ENCODE results near the gene BRSK2.

DNA sequence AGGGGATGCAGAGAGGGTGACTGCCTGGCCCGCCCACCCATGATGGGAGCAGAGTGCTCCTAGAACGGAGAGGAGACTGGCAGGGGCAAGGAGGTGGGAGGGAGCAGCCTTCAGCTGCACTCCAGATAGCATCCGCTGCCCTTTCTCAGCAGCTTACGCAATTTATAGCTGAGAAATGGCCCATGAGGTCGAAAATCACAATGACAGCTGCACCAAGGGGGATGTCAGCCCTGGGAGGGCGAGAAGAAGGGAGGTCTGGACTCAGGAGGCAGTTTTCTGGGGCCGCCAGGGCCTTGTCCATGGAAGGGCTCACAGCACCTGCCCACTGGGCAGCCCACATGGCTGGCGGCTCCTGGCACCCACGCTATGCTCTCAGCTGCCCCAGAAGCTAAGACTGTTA lies 114.4 kb downstream of the BRSK2 start:
- TF ChIP-seq TAF1 (IDR thresholded peaks at IDR 0.05; ENCODE audit: low read depth) (no peak), ZBTB7A (IDR thresholded peaks at IDR 0.05; ENCODE audit: low read depth) (no peak), YY1 (IDR thresholded peaks at IDR 0.05; ENCODE audit: low read depth) (no peak), FOXM1 (IDR thresholded peaks at IDR 0.05; ENCODE audit: borderline replicate concordance, low read depth) (no peak), EP300 (IDR thresholded peaks at IDR 0.05; ENCODE audit: borderline replicate concordance) (no peak), EGR1 (IDR thresholded peaks at IDR 0.05) (no peak)
- TF ChIP-seq, protein P1, sequence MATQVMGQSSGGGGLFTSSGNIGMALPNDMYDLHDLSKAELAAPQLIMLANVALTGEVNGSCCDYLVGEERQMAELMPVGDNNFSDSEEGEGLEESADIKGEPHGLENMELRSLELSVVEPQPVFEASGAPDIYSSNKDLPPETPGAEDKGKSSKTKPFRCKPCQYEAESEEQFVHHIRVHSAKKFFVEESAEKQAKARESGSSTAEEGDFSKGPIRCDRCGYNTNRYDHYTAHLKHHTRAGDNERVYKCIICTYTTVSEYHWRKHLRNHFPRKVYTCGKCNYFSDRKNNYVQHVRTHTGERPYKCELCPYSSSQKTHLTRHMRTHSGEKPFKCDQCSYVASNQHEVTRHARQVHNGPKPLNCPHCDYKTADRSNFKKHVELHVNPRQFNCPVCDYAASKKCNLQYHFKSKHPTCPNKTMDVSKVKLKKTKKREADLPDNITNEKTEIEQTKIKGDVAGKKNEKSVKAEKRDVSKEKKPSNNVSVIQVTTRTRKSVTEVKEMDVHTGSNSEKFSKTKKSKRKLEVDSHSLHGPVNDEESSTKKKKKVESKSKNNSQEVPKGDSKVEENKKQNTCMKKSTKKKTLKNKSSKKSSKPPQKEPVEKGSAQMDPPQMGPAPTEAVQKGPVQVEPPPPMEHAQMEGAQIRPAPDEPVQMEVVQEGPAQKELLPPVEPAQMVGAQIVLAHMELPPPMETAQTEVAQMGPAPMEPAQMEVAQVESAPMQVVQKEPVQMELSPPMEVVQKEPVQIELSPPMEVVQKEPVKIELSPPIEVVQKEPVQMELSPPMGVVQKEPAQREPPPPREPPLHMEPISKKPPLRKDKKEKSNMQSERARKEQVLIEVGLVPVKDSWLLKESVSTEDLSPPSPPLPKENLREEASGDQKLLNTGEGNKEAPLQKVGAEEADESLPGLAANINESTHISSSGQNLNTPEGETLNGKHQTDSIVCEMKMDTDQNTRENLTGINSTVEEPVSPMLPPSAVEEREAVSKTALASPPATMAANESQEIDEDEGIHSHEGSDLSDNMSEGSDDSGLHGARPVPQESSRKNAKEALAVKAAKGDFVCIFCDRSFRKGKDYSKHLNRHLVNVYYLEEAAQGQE (IDR thresholded peaks at IDR 0.05; ENCODE audit: low read depth): no peak
